Urinary bladder (tissue), 4 donors: Measurements from ENCODE around the gene OTOF. TPM values are rescaled to one million over a fixed set of nuclear protein-coding genes. Genes with fewer than 3 reads are reported as not detected.

ENCODE experiments used
- DNase-seq: peaks from one replicate; pipeline ENCODE4 v3.0.0-alpha.2; 2015; ENCODE audit errors: extremely low spot score
- H3K27ac ChIP-seq: one replicate; pipeline ENCODE4 v1.5.1; 2013; ENCODE audit warnings: low read depth, mild to moderate bottlenecking, moderate library complexity
- H3K36me3 ChIP-seq: one replicate; pipeline ENCODE4 v1.6.1; 2013; ENCODE audit warnings: mild to moderate bottlenecking, moderate library complexity; ENCODE audit not compliant: insufficient read depth
- H3K4me1 ChIP-seq: one replicate; pipeline ENCODE4 v1.6.1; 2013; ENCODE audit warnings: mild to moderate bottlenecking, moderate library complexity; ENCODE audit not compliant: insufficient read depth
- H3K4me3 ChIP-seq: one replicate; pipeline ENCODE4 v1.5.1; 2013; ENCODE audit warnings: low read depth, low read length
- WGBS: extraction: QIAGEN DNeasy Blood & Tissue Kit; methylation state at CpG from one replicate; pipeline ENCODE4 v1.1.7; 2013; 5-methylcytosine and 5-hydroxymethylcytosine counted together
- polyA plus RNA-seq: library from polyadenylated mRNA; stranded (reverse); fragments of 200-250 nt; gene quantifications from one replicate; pipeline ENCODE4 v1.2.3, GENCODE V29; 2013
- total RNA-seq: library from RNA; depleted of rRNA; stranded (reverse); fragments of >200 nt; gene quantifications from one replicate; pipeline ENCODE4 v1.2.3, GENCODE V29; 2014
- donor health status: healthy with polysubstance abuse.
- donor health status: healthy.

OTOF gene
- total RNA-seq (0.32 TPM), polyA plus RNA-seq (0.10 TPM)

- no peaks in the 10 kb centered on the region for H3K4me1 ChIP-seq
- H3K36me3 ChIP-seq, result no peaks in the 10 kb centered on the region
- no peak for DNase-seq
- H3K27ac ChIP-seq, result no peak within 1 kb of the TSS
- 14% methylated on average over 3 of the region's 3 CpGs for WGBS
- no peak within 1 kb of the TSS for H3K4me3 ChIP-seq
Measured at GRCh38 chr2:26477911-26478253, at the start of gene OTOF. Gene OTOF (minus strand): TSS chr2:26478124.

GRCh38 chr2:26526589-26526988 is 48.7 kb upstream of the OTOF start:
- 83% methylated on average over 2 of the region's 2 CpGs for WGBS

GRCh38 chr2:26526105-26526504 is 48.2 kb upstream of the OTOF start:
- no peaks in the 10 kb centered on the region for H3K4me1 ChIP-seq
- no peak overlapping the region for H3K4me3 ChIP-seq
- 87% methylated on average over 1 of the region's 1 CpG for WGBS
- no peaks in the 10 kb centered on the region for H3K36me3 ChIP-seq
- DNase-seq, result no peak
- no peak overlapping the region for H3K27ac ChIP-seq

More at GRCh38 chr2:26526589-26526988, 48.7 kb upstream of the OTOF start:
- Histone ChIP-seq H3K4me1 (no peaks in the 10 kb centered on the region), H3K27ac (no peak overlapping the region), H3K36me3 (no peaks in the 10 kb centered on the region), H3K4me3 (no peak overlapping the region)
- DNase-seq, result no peak

GRCh38 chr2:26523750-26524149 is 45.8 kb upstream of the OTOF start:
- Histone ChIP-seq H3K36me3 (no peaks in the 10 kb centered on the region), H3K4me1 (no peaks in the 10 kb centered on the region), H3K27ac (no peak overlapping the region), H3K4me3 (no peak overlapping the region)
- DNase-seq, result no peak

- 86% methylated on average over 7 of the region's 7 CpGs for WGBS
- H3K4me3 ChIP-seq, result no peak overlapping the region
- H3K27ac ChIP-seq, result no peak overlapping the region
- H3K36me3 ChIP-seq, result no peaks in the 10 kb centered on the region
- H3K4me1 ChIP-seq, result no peaks in the 10 kb centered on the region
- no peak for DNase-seq
Measured at GRCh38 chr2:26522751-26523171, 44.8 kb upstream of the OTOF start.

GRCh38 chr2:26522325-26522724 is 44.4 kb upstream of the OTOF start:
- Histone ChIP-seq H3K4me3 (no peak overlapping the region), H3K4me1 (no peaks in the 10 kb centered on the region), H3K27ac (no peak overlapping the region), H3K36me3 (no peaks in the 10 kb centered on the region)
- no peak for DNase-seq
- WGBS, result 73% methylated on average over 6 of the region's 6 CpGs

- 31% methylated on average over 5 of the region's 5 CpGs for WGBS
- no peak for DNase-seq
Measured at GRCh38 chr2:26521913-26522180, 43.9 kb upstream of the OTOF start.

GRCh38 chr2:26521054-26521912 is 43.4 kb upstream of the OTOF start:
- H3K4me1 ChIP-seq, result no peaks in the 10 kb centered on the region
- WGBS, result 56% methylated on average over 12 of the region's 12 CpGs
- no peak overlapping the region for H3K4me3 ChIP-seq
- H3K36me3 ChIP-seq, result no peaks in the 10 kb centered on the region
- DNase-seq, result no peak
- no peak overlapping the region for H3K27ac ChIP-seq

More at GRCh38 chr2:26521913-26522180, 43.9 kb upstream of the OTOF start:
- Histone ChIP-seq H3K4me3 (no peak overlapping the region), H3K4me1 (no peaks in the 10 kb centered on the region), H3K36me3 (no peaks in the 10 kb centered on the region), H3K27ac (no peak overlapping the region)

GRCh38 chr2:26520148-26520449 is 42.2 kb upstream of the OTOF start:
- H3K4me1 ChIP-seq, result no peaks in the 10 kb centered on the region
- H3K27ac ChIP-seq, result no peak overlapping the region
- no peaks in the 10 kb centered on the region for H3K36me3 ChIP-seq
- DNase-seq, result no peak
- H3K4me3 ChIP-seq, result no peak overlapping the region
- WGBS, result 54% methylated on average over 1 of the region's 1 CpG

- Histone ChIP-seq H3K27ac (no peak overlapping the region), H3K4me3 (no peak overlapping the region), H3K4me1 (no peaks in the 10 kb centered on the region), H3K36me3 (no peaks in the 10 kb centered on the region)
- WGBS, result 42% methylated on average over 8 of the region's 8 CpGs
- DNase-seq, result no peak
Measured at GRCh38 chr2:26519396-26520147, 41.6 kb upstream of the OTOF start.

GRCh38 chr2:26516781-26517180 is 38.9 kb upstream of the OTOF start:
- Histone ChIP-seq H3K4me3 (no peak overlapping the region), H3K27ac (no peak overlapping the region), H3K36me3 (no peaks in the 10 kb centered on the region), H3K4me1 (no peaks in the 10 kb centered on the region)
- DNase-seq, result no peak
- 90% methylated on average over 11 of the region's 11 CpGs for WGBS

GRCh38 chr2:26516246-26516645 is 38.3 kb upstream of the OTOF start:
- no peaks in the 10 kb centered on the region for H3K4me1 ChIP-seq
- H3K27ac ChIP-seq, result no peak overlapping the region
- WGBS, result 92% methylated on average over 10 of the region's 10 CpGs
- no peaks in the 10 kb centered on the region for H3K36me3 ChIP-seq
- no peak overlapping the region for H3K4me3 ChIP-seq
- DNase-seq, result no peak

- H3K36me3 ChIP-seq, result no peaks in the 10 kb centered on the region
- 80% methylated on average over 5 of the region's 5 CpGs for WGBS
- no peaks in the 10 kb centered on the region for H3K4me1 ChIP-seq
- no peak overlapping the region for H3K27ac ChIP-seq
- no peak overlapping the region for H3K4me3 ChIP-seq
- no peak for DNase-seq
Measured at GRCh38 chr2:26515771-26516170, 37.8 kb upstream of the OTOF start.

- no peaks in the 10 kb centered on the region for H3K36me3 ChIP-seq
- no peak overlapping the region for H3K4me3 ChIP-seq
- H3K27ac ChIP-seq, result no peak overlapping the region
- DNase-seq, result no peak
- H3K4me1 ChIP-seq, result no peaks in the 10 kb centered on the region
- WGBS, result 81% methylated on average over 7 of the region's 7 CpGs
Measured at GRCh38 chr2:26514045-26514444, 36.1 kb upstream of the OTOF start.
